ENCODE results near the gene SCN3A. TPM values are rescaled to one million over a fixed set of nuclear protein-coding genes. Genes with fewer than 3 reads are reported as not detected.

SCN3A gene
- total and polyA plus RNA-seq, 10 donors, result 1.2 to 13.9 (median 4.0) TPM

DNA sequence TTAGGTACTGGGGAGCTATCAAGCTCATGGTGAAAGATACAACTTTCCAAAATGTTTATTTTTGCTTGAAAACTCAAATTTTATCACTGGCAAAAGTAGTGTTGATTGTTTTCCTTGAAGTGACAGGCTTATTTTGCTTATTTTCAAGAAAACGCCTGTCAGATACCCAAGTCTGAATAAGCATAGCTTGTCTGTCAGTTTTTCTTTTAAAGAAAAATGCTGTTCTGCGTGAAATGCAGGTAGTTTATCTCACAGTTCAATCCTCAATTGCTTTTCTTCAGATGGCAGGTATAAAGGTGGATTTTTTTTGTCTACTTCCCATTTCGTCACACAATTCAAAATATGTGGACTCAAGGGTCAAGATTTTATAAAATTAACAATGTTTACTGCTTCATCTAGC is 145.9 kb downstream of the SCN3A start:
- no peaks in the 10 kb centered on the region for H3K36me3 ChIP-seq
- H3K9me3 ChIP-seq, result no peaks in the 10 kb centered on the region
- 77 to 83% (median 82%) methylated on average over 3 of the region's 3 CpGs for WGBS, 5 donors
- H3K4me3 ChIP-seq, result no peak overlapping the region
- H3K27me3 ChIP-seq (replicated peaks in 1 of 7), result no peaks in the 10 kb centered on the region
- intact Hi-C loops (cut with DNase I; ENCODE audit: low total_unique reads), result no loop called here
- no peak overlapping the region for H3K27ac ChIP-seq
- DNase-seq, result no peak
- TF ChIP-seq POLR2AphosphoS5 (IDR thresholded peaks at IDR 0.05) (no peak), POLR2A (IDR thresholded peaks at IDR 0.05) (no peak)
- TF ChIP-seq, protein P1, sequence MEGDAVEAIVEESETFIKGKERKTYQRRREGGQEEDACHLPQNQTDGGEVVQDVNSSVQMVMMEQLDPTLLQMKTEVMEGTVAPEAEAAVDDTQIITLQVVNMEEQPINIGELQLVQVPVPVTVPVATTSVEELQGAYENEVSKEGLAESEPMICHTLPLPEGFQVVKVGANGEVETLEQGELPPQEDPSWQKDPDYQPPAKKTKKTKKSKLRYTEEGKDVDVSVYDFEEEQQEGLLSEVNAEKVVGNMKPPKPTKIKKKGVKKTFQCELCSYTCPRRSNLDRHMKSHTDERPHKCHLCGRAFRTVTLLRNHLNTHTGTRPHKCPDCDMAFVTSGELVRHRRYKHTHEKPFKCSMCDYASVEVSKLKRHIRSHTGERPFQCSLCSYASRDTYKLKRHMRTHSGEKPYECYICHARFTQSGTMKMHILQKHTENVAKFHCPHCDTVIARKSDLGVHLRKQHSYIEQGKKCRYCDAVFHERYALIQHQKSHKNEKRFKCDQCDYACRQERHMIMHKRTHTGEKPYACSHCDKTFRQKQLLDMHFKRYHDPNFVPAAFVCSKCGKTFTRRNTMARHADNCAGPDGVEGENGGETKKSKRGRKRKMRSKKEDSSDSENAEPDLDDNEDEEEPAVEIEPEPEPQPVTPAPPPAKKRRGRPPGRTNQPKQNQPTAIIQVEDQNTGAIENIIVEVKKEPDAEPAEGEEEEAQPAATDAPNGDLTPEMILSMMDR (IDR thresholded peaks at IDR 0.05 in 8 of 11, conservative IDR thresholded peaks at IDR 0.05 in 3 of 11), result no peak
- H3K4me1 ChIP-seq, result no peaks in the 10 kb centered on the region

DNA sequence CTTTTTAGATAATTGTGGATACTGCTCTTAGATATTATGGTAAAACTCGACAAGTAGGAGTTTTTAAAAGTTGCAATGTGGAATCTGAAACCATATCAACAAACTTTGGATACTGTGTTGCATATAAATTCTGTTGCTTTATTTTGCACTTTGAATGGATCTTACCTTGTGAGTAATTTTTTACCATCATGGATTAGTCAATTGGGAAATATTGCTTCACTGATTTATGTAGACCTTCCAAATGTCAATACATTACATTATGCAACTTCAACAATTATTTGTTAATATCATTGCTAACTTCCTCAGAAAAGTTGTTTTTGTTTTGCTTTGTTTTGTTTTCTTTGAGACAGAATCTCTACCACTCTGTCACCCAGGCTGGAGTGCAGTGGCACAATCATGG is 146.5 kb downstream of the SCN3A start:
- Histone ChIP-seq H3K36me3 (no peaks in the 10 kb centered on the region), H3K4me3 (no peak overlapping the region), H3K27me3 (replicated peaks in 1 of 7) (no peaks in the 10 kb centered on the region), H3K4me1 (no peaks in the 10 kb centered on the region), H3K9me3 (no peaks in the 10 kb centered on the region), H3K27ac (no peak overlapping the region)
- DNase-seq, result no peak
- intact Hi-C loops (cut with DNase I; ENCODE audit: low total_unique reads), result no loop called here
- TF ChIP-seq, protein P1 (IDR thresholded peaks at IDR 0.05 in 8 of 11, conservative IDR thresholded peaks at IDR 0.05 in 3 of 11), result no peak
- TF ChIP-seq POLR2A (IDR thresholded peaks at IDR 0.05), result no peak
- TF ChIP-seq POLR2AphosphoS5 (IDR thresholded peaks at IDR 0.05), result no peak
- 68 to 89% (median 79%) methylated on average over 1 of the region's 1 CpG for WGBS, 5 donors

DNA sequence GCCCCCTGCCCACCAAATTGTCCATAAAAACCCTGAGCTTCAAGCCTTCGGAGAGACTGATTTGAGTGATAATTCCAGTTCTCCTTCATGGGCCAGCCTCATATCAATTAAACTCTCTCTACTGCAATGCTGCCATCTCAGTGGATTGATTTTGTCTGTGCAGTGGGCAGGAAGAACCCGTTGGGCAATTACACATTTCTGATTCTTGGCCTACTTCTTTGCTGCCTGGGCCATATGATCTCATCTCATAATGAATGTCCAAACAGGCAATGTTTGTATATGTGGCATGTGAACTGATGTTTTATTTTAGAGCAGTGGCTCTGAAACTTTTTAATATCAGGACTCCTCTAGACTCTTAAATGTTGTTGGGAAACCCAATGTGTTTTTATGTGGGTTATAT is 147.3 kb downstream of the SCN3A start:
- no peaks in the 10 kb centered on the region for H3K9me3 ChIP-seq
- DNase-seq, result no peak
- intact Hi-C loops (cut with DNase I; ENCODE audit: low total_unique reads), result no loop called here
- H3K4me1 ChIP-seq, result no peaks in the 10 kb centered on the region
- H3K4me3 ChIP-seq, result no peak overlapping the region
- 85 to 91% (median 88%) methylated on average over 2 of the region's 2 CpGs for WGBS, 5 donors
- no peak overlapping the region for H3K27ac ChIP-seq
- H3K27me3 ChIP-seq (replicated peaks in 1 of 7), result no peaks in the 10 kb centered on the region
- TF ChIP-seq POLR2AphosphoS5 (IDR thresholded peaks at IDR 0.05) (no peak), POLR2A (IDR thresholded peaks at IDR 0.05) (no peak)
- TF ChIP-seq, protein P1 (IDR thresholded peaks at IDR 0.05 in 8 of 11, conservative IDR thresholded peaks at IDR 0.05 in 3 of 11), result no peak
- no peaks in the 10 kb centered on the region for H3K36me3 ChIP-seq

DNA sequence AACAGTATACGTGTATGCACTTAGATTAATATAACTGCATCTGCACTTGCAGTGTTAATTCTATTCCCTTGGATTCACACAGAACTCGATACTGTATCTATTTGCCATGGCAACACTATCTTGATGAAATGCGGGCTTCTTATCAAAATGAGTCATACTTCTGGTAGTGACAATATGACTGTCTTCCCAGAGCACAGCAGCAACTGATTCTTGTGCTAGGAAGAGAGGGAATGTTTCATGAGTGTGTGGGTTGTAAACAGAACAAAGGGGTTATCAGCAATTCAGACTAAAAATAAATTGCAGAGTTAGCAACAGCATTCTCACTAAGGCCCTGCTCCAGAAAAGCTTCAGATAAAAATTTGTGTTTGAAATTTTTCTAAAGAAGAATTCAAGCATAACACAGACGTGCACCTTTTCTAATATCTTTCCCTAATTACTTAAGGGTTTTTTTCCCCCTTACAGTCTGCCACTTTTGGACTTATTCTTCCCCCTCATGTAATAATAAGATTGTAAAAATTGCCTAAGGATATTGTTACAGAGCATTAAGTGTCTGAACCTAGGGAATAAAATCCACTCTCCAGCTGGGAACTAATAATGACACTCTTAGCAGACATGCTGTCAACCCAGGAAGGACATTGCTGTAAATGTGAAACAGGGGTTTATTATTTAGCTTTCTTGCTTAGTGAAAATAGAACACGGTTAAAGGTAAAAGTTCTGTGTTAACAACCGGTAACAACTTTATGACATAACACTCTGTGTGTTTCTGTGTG is 148.6 kb downstream of the SCN3A start:
- Histone ChIP-seq H3K9me3 (no peaks in the 10 kb centered on the region), H3K27me3 (replicated peaks in 1 of 7) (no peaks in the 10 kb centered on the region), H3K36me3 (no peaks in the 10 kb centered on the region), H3K4me1 (no peaks in the 10 kb centered on the region), H3K27ac (no peak overlapping the region), H3K4me3 (no peak overlapping the region)
- 57 to 72% (median 70%) methylated on average over 6 of the region's 6 CpGs for WGBS, 5 donors
- intact Hi-C loops (cut with DNase I; ENCODE audit: low total_unique reads), result no loop called here
- no peak for DNase-seq
- TF ChIP-seq POLR2AphosphoS5 (IDR thresholded peaks at IDR 0.05) (no peak), POLR2A (IDR thresholded peaks at IDR 0.05) (no peak)
- TF ChIP-seq, protein P1 (IDR thresholded peaks at IDR 0.05 in 8 of 11, conservative IDR thresholded peaks at IDR 0.05 in 3 of 11), result no peak

Measured in spleen (tissue), 11 donors.